ENCODE results near the gene SNCB.

- TF ChIP-seq CTCF (conservative IDR thresholded peaks at IDR 0.05; ENCODE audit: low read length) (no peak), EZH2phosphoT487 (IDR thresholded peaks at IDR 0.05; ENCODE audit: borderline replicate concordance) (no peak)
These were observed 47.3 kb downstream of the SNCB start for GRCh38 chr5:176583076-176583475.

Data from Loucy (cell line).